Caco-2 (cell line): ENCODE measurements around the gene CD55. TPM values are rescaled to one million over a fixed set of nuclear protein-coding genes. Genes with fewer than 3 reads are reported as not detected.
A peak's percentile ranks its signal among the peaks of the same experiment; 100 is the strongest.

Experiments
- BruUV-seq: library from RNA; stranded (reverse); fragments of 400-500 nt; replicated peaks from 2 replicates; lab custom pipeline; 2021; lab: Mats Ljungman, UMichigan
- CTCF ChIA-PET: fragments of 300-600 bp; sonication (Branson Sonifier 250); formaldehyde crosslinking; loops from one replicate; lab custom pipeline; 2022; ENCODE audit warnings: antibody characterized with exemption; lab: Charles Lee
- POLR2A ChIA-PET: fragments of 300-600 bp; sonication (Branson Sonifier 250); formaldehyde crosslinking; loops from one replicate; lab custom pipeline; 2022; ENCODE audit warnings: antibody characterized with exemption; lab: Charles Lee
- DNase-seq, 2 experiments: peaks; one replicate each; pipeline versions ENCODE4 v3.0.0 to v3.0.0-alpha.2; 2020 to 2022
- H3K27me3 ChIP-seq: replicated peaks from 2 replicates; pipeline ENCODE4 v1.6.0; 2011; ENCODE audit warnings: low read length; ENCODE audit not compliant: control insufficient read depth, insufficient read depth
- H3K36me3 ChIP-seq: 2 replicates; pipeline ENCODE4 v1.5.1; 2011; ENCODE audit warnings: low read length; ENCODE audit not compliant: control insufficient read depth, insufficient read depth
- H3K4me1 ChIP-seq: fragments of 250-450 bp; sonication (Bioruptor Pico); 2 replicates; pipeline ENCODE4 v1.5.1; 2020; ENCODE audit warnings: mild to moderate bottlenecking
- H3K4me3 ChIP-seq: 2 replicates; pipeline ENCODE4 v1.5.1; 2011; ENCODE audit warnings: low read depth, mild to moderate bottlenecking, control low read depth, low read length
- H3K9me3 ChIP-seq: fragments of 250-450 bp; sonication (Bioruptor Pico); 2 replicates; pipeline ENCODE4 v1.5.1; 2020; ENCODE audit warnings: mild to moderate bottlenecking, moderate library complexity
- H3K27ac Mint-ChIP-seq: one replicate; pipeline ENCODE4 v1.8.0; 2022; ENCODE audit warnings: mixed read lengths; ENCODE audit not compliant: unreplicated experiment
- H3K27me3 Mint-ChIP-seq: one replicate; pipeline ENCODE4 v1.8.0; 2022; ENCODE audit warnings: mixed read lengths; ENCODE audit not compliant: insufficient read depth, unreplicated experiment
- H3K36me3 Mint-ChIP-seq: one replicate; pipeline ENCODE4 v1.8.0; 2022; ENCODE audit warnings: mild to moderate bottlenecking, mixed read lengths; ENCODE audit not compliant: insufficient read depth, unreplicated experiment
- H3K4me1 Mint-ChIP-seq: one replicate; pipeline ENCODE4 v1.8.0; 2022; ENCODE audit warnings: low read depth, mixed read lengths; ENCODE audit not compliant: unreplicated experiment
- H3K4me3 Mint-ChIP-seq: one replicate; pipeline ENCODE4 v1.8.0; 2022; ENCODE audit warnings: mild to moderate bottlenecking, moderate library complexity, mixed read lengths; ENCODE audit not compliant: unreplicated experiment
- H3K9me3 Mint-ChIP-seq: one replicate; pipeline ENCODE4 v1.8.0; 2022; ENCODE audit warnings: mixed read lengths; ENCODE audit not compliant: unreplicated experiment
- intact Hi-C: fragments of 100-400 bp; cut with micrococcal nuclease; formaldehyde crosslinking; loops from one replicate; pipeline ENCODE4 v1.10.0; 2022; ENCODE audit not compliant: unreplicated experiment
- total RNA-seq: library from RNA; stranded (reverse); gene quantifications from 2 replicates; pipeline ENCODE4 v1.2.3, GENCODE V29; 2022
- TF ChIP-seq, protein P1 (sequence below), 2 experiments: fragments of 200-600 bp in 1 of 2; IDR thresholded peaks; 1 replicate in 1 of 2; 2 replicates in 1 of 2; pipeline versions ENCODE4 v1.5.1 to v1.8.0; 2011 to 2022; ENCODE audit warnings: antibody characterized with exemption in 1 of 2, control low read depth in 1 of 2, inconsistent platforms in 1 of 2, low read depth in 1 of 2, low read length in 1 of 2, mild to moderate bottlenecking in 1 of 2, moderate library complexity in 1 of 2; ENCODE audit not compliant: insufficient read depth in 1 of 2, severe bottlenecking in 1 of 2, unreplicated experiment in 1 of 2

The CD55 gene
- total RNA-seq, 1 experiment from 2014 or later: 195 TPM

DNA sequence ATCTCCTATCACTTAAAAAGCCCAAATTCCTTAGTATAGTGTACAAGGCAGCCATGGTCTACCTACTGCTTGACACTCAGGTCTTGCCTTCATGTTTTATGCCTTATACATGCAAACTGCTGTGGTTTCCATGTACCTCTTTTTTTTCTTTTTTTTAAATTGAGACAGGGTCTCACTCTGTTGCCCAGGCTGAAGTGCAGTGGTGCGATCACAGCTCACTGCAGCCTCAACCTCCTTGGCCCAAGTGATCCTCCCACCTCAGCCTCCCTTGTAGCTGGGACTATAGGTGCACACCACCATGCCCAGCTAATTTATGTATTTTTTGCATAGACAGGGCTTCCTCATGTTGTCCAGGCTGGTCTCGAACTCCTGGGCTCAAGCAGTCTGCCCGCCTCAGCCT, 8.0 kb downstream of the CD55 start:
- DNase-seq: no peak
- TF ChIP-seq, protein P1, sequence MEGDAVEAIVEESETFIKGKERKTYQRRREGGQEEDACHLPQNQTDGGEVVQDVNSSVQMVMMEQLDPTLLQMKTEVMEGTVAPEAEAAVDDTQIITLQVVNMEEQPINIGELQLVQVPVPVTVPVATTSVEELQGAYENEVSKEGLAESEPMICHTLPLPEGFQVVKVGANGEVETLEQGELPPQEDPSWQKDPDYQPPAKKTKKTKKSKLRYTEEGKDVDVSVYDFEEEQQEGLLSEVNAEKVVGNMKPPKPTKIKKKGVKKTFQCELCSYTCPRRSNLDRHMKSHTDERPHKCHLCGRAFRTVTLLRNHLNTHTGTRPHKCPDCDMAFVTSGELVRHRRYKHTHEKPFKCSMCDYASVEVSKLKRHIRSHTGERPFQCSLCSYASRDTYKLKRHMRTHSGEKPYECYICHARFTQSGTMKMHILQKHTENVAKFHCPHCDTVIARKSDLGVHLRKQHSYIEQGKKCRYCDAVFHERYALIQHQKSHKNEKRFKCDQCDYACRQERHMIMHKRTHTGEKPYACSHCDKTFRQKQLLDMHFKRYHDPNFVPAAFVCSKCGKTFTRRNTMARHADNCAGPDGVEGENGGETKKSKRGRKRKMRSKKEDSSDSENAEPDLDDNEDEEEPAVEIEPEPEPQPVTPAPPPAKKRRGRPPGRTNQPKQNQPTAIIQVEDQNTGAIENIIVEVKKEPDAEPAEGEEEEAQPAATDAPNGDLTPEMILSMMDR (IDR thresholded peaks at IDR 0.05; ENCODE audit: insufficient read depth in 1 of 2, low read depth in 1 of 2, low read length in 1 of 2, severe bottlenecking in 1 of 2, unreplicated experiment in 1 of 2): no peak
- CTCF ChIA-PET: no interaction called here
- no TSS peak for BruUV-seq
- intact Hi-C loops: no loop called here
- Mint-ChIP-seq H3K27ac (peak overlapping the region; percentile 53), H3K27me3 (no peaks in the 10 kb centered on the region), H3K36me3 (peaks cover 82% of the 10 kb centered on the region), H3K4me3 (no peak overlapping the region), H3K9me3 (peaks cover 10% of the 10 kb centered on the region), H3K4me1 (peaks cover 9% of the 10 kb centered on the region)
- Histone ChIP-seq H3K4me1 (peaks cover 1% of the 10 kb centered on the region; the same call in 1 of the 2 replicates), H3K27me3 (no peaks in the 10 kb centered on the region), H3K36me3 (peaks cover 7% of the 10 kb centered on the region), H3K9me3 (no peaks in the 10 kb centered on the region), H3K4me3 (no peak overlapping the region)
- POLR2A ChIA-PET: interaction anchor here (0.5 kb wide), 1 partner anchor 236 kb away, joined by 3 read pairs; no protein-coding TSS in a partner anchor

DNA sequence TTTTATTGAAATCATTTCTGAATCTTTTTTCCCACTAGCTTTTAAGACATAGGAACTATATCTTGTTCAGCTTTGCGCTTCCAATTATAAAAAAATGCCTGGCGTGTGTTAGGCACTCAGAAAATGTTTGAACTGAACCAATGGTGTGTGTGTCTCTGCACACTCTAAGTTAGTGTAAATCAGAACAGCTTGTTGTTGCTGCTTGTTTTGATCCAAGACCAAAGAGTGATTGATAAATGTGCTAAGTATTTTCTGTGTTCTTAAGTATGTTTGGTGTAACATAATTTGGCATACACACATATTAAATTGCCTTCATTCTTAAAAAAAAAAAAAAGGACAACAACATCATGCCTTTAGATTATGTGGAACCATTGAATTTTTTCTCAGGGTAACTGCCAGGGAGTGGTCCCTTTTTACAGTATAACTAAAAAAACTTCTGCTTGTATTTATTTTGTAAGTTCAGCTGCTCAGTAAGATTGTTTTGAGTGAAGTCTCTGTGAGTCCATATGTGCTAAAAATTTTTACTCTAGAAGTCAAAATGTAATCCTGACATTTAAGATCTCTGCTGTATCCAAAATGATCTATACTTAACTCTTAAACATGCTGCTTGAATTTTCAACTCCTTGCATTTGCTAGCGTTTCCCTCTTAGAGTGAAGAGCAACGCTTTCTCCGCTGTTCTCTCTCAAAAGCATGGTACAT, 8.7 kb downstream of the CD55 start:
- Mint-ChIP-seq H3K27me3 (no peaks in the 10 kb centered on the region), H3K27ac (peak overlapping the region; percentile 53)
- POLR2A ChIA-PET: interaction anchor here (0.5 kb wide), 1 partner anchor 236 kb away, joined by 3 read pairs; no protein-coding TSS in a partner anchor

More for the DNA sequence above, 8.7 kb downstream of the CD55 start:
- H3K36me3 ChIP-seq: peaks cover 7% of the 10 kb centered on the region
- H3K27me3 ChIP-seq: no peaks in the 10 kb centered on the region
- Mint-ChIP-seq H3K4me3 (no peak overlapping the region), H3K9me3 (peaks cover 10% of the 10 kb centered on the region), H3K36me3 (peaks cover 84% of the 10 kb centered on the region), H3K4me1 (peaks cover 13% of the 10 kb centered on the region)
- no peak overlapping the region for H3K4me3 ChIP-seq
- intact Hi-C loops: no loop called here
- no peaks in the 10 kb centered on the region for H3K4me1 ChIP-seq
- BruUV-seq: no TSS peak
- CTCF ChIA-PET: no interaction called here
- no peak for DNase-seq
- H3K9me3 ChIP-seq: no peaks in the 10 kb centered on the region
- TF ChIP-seq, protein P1 (IDR thresholded peaks at IDR 0.05; ENCODE audit: insufficient read depth in 1 of 2, low read depth in 1 of 2, low read length in 1 of 2, severe bottlenecking in 1 of 2, unreplicated experiment in 1 of 2): no peak
